ENCODE results near the gene CDC42BPA. TPM values are rescaled to one million over a fixed set of nuclear protein-coding genes. Genes with fewer than 3 reads are reported as not detected.

Gene CDC42BPA
- total RNA-seq, 3 donors from 2014 or later: 39.8 to 54.7 (median 46.7) TPM

DNA sequence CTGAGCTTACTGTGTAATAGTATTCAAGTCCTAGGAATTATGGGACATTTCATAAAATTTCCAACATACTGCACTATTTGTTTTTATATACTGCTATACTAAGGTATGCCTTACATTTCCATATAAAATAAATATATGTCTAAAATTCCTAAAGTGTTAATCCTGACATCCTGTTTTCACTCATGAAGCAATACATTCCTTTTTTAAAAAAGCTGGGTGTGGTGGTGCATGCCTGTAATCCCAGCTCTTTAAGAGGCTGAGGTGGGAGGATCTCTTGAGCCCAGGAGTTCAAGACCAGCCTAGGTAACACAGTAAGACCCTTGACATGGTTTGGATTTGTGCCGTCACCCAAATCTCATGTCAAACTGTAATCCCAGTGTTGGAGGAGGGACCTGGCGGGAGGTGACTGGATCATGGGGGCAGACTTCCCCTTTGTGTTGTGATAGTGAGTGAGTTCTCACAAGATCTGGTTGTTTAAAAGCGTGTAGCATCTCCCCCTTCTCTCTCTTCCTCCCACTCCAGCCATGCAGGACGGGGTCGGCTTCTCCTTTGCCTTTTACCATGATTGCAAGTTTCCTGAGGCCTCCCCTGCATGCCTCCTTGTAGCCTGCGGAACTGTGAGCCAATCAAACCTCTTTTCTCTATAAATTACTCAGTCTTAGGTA, 5.8 kb downstream of the CDC42BPA start:
- Histone ChIP-seq H3K4me1 (no peaks in the 10 kb centered on the region), H3K36me3 (no peaks in the 10 kb centered on the region), H3K4me3 (no peak overlapping the region), H3K27me3 (no peaks in the 10 kb centered on the region), H3K9me3 (no peaks in the 10 kb centered on the region), H3K27ac (no peak overlapping the region)
- intact Hi-C loops (cut with DNase I; ENCODE audit: low total_unique reads): loop anchor here (5.0 kb wide), 1 partner anchor 355 kb away; no protein-coding TSS in a partner anchor
- TF ChIP-seq CTCF (IDR thresholded peaks at IDR 0.05) (no peak), POLR2A (IDR thresholded peaks at IDR 0.05) (no peak), POLR2AphosphoS5 (IDR thresholded peaks at IDR 0.05) (no peak)
- no peak for DNase-seq (ENCODE audit: low spot score in 2 of 2)

- Histone ChIP-seq H3K4me3 (no peak overlapping the region), H3K36me3 (no peaks in the 10 kb centered on the region), H3K27ac (no peak overlapping the region), H3K27me3 (no peaks in the 10 kb centered on the region), H3K4me1 (no peaks in the 10 kb centered on the region), H3K9me3 (no peaks in the 10 kb centered on the region)
- DNase-seq (ENCODE audit: low spot score in 2 of 2): no peak
- intact Hi-C loops (cut with DNase I; ENCODE audit: low total_unique reads): loop anchor here (5.0 kb wide), 1 partner anchor 354 kb away; no protein-coding TSS in a partner anchor
- TF ChIP-seq POLR2A (IDR thresholded peaks at IDR 0.05): no peak
Observed at GRCh38 chr1:227311389-227312001, 6.8 kb downstream of the CDC42BPA start.

DNA sequence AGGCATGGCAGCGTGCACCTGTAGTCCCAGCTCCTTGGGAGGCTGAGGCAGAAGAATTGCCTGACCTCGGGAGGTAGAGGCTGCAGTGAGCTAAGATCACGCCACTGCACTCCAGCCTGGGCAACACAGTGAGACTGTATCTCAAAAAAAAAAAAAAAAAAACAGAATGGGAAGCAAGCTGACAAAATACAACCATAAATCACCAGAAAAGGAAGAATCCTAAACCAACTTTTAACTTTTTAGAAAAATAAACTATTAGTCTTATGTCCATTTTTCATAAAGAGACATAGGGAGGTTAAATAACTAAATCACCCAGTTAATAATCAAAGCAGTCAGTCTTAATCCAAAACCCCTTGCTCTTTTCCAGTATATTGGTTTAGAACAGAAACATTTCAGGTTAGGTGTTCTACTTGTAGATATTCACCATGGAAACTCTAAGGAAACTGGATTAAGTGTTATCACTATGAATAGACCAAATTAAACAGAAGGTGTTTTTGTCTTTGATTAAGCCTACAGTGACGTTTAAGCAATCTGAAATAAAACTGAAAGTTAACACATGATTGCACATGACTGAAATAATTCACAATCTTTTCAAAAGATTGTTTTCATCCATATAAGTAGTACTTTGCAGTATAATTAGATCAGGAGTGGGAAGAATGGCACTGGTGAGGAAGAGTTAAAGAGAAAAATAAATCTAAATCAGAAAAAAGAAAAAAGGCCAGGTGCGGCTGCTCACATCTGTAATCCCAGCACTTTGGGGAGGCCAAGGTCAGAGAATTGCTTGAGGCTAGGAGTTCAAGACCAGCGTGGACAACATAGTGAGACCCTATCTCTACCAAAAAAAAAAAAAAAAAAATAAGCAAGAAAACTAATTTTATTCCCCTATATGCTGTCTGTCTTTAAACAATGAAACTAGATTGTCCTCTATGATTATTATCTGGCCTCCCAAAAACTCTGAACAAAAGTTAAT, 9.6 kb downstream of the CDC42BPA start:
- no peaks in the 10 kb centered on the region for H3K36me3 ChIP-seq
- intact Hi-C loops (cut with DNase I; ENCODE audit: low total_unique reads): no loop called here
- TF ChIP-seq POLR2A (IDR thresholded peaks at IDR 0.05) (no peak), CTCF (IDR thresholded peaks at IDR 0.05) (no peak), POLR2AphosphoS5 (IDR thresholded peaks at IDR 0.05) (no peak)
- no peak overlapping the region for H3K4me3 ChIP-seq
- H3K9me3 ChIP-seq: no peaks in the 10 kb centered on the region
- DNase-seq (ENCODE audit: low spot score in 2 of 2): no peak
- H3K4me1 ChIP-seq: no peaks in the 10 kb centered on the region
- no peak overlapping the region for H3K27ac ChIP-seq
- H3K27me3 ChIP-seq: no peaks in the 10 kb centered on the region

DNA sequence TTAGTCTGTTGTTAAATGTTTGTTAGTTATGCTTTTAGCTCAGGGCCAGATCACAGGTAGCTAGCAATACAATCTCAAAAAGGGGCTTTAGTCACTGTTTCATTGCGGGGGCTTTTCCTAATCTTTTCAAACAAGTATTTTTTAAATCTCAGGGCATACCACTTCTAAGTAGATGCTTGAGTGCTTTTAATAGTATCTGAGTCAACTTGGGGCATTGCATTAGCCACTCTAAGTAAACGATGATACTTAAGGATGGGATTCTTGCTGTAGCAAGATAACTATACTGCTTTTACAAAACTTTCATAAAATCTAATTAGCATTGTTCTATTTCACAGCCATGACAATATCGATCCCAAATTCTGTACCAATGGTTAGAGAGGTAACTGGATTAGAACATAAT, 11.6 kb downstream of the CDC42BPA start:
- H3K27me3 ChIP-seq: no peaks in the 10 kb centered on the region
- intact Hi-C loops (cut with DNase I; ENCODE audit: low total_unique reads): no loop called here
- DNase-seq (ENCODE audit: low spot score in 2 of 2): no peak
- no peaks in the 10 kb centered on the region for H3K4me1 ChIP-seq
- no peaks in the 10 kb centered on the region for H3K9me3 ChIP-seq
- TF ChIP-seq CTCF (IDR thresholded peaks at IDR 0.05) (no peak), POLR2A (IDR thresholded peaks at IDR 0.05) (no peak), POLR2AphosphoS5 (IDR thresholded peaks at IDR 0.05) (no peak)
- no peak overlapping the region for H3K4me3 ChIP-seq
- no peak overlapping the region for H3K27ac ChIP-seq
- no peaks in the 10 kb centered on the region for H3K36me3 ChIP-seq

- H3K27ac ChIP-seq: no peak overlapping the region
- no peaks in the 10 kb centered on the region for H3K9me3 ChIP-seq
- intact Hi-C loops (cut with DNase I; ENCODE audit: low total_unique reads): loop anchor here (2.0 kb wide), 1 partner anchor 23 kb away; no protein-coding TSS in a partner anchor
- H3K4me1 ChIP-seq: no peaks in the 10 kb centered on the region
- H3K27me3 ChIP-seq: no peaks in the 10 kb centered on the region
- no peak for TF ChIP-seq POLR2AphosphoS5 (IDR thresholded peaks at IDR 0.05)
- TF ChIP-seq CTCF (IDR thresholded peaks at IDR 0.05): no peak
- no peak for TF ChIP-seq POLR2A (IDR thresholded peaks at IDR 0.05)
- no peak overlapping the region for H3K4me3 ChIP-seq
- DNase-seq (ENCODE audit: low spot score in 2 of 2): no peak
- no peaks in the 10 kb centered on the region for H3K36me3 ChIP-seq
Observed at GRCh38 chr1:227305894-227306626, 12.2 kb downstream of the CDC42BPA start.
